GM21717 (cell line): ENCODE measurements around the gene PIP4K2A.

Experiments used
- ATAC-seq: cut with Tn5 transposase; IDR thresholded peaks from one replicate; pipeline ENCODE4 v1.9.1; 2021; ENCODE audit warnings: mild to moderate bottlenecking, moderate library complexity; ENCODE audit not compliant: unreplicated experiment

The PIP4K2A gene

GRCh38 chr10:22604344-22605126 lies 109.8 kb downstream of the PIP4K2A start:
- no peak for ATAC-seq

DNA sequence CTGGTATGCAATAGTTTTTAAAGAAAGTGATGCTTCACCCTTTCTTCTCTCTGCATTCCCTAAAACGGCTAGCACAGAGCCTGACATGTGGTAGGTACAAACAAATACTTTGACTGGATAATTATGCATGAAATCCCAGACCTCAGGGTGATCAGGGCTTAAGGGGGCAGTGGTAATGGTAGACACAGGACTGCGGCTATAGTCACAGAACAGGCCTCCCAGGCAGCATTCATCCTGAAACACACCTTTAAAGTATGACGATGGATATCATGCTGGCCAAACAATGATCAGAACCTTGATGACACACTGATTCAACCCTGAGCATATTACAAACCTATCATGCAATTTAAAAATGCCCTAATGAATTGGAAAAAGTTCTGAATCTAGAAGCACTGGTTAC lies 110.8 kb downstream of the PIP4K2A start:
- no peak for ATAC-seq

DNA sequence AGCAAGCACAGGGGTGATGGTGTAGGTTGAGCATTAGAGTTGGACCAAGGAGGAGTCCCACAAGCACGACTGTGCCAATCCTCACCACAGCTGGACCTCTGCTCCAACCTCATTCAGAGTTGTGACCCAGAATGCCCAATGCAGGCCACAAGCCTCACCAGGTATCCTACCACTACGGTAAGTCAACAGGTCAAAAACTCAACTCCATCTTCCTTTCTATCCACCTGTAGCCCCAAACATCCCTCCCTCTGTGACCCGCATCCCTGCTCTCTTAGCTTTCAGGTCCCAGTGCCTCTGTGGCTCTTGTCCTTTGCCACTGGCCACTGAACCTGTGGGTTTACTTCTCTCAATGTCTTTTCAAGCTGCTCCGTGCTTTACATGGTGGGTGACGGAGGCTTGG lies 112.8 kb downstream of the PIP4K2A start:
- ATAC-seq = no peak

- no peak for ATAC-seq
Observed at GRCh38 chr10:22599636-22600228, 114.6 kb downstream of the PIP4K2A start.

- no peak for ATAC-seq
Observed at GRCh38 chr10:22599048-22599561, 115.3 kb downstream of the PIP4K2A start.

DNA sequence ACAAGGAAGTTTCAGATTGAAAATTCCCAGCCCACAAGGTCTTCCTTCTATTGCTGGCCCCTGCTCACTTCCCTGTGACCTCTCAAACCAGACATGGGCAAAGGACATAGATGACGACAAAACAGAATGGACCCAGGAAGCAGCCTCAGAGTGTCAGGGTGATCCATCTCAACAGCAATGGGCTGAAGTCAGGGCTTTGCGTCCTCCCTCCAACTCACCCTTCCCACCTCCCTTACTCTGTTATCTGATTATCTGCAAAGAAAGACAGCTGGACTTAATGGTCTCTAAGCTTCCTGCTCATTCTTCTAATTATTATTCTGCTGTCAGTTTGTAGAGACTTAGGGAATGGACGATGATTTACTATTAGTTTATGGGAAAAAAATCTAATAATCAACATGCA lies 115.9 kb downstream of the PIP4K2A start:
- ATAC-seq = no peak

- ATAC-seq = peak; percentile 43
Observed at GRCh38 chr10:22597138-22597537, 117.2 kb downstream of the PIP4K2A start.

GRCh38 chr10:22593636-22594198 lies 120.7 kb downstream of the PIP4K2A start:
- no peak for ATAC-seq

DNA sequence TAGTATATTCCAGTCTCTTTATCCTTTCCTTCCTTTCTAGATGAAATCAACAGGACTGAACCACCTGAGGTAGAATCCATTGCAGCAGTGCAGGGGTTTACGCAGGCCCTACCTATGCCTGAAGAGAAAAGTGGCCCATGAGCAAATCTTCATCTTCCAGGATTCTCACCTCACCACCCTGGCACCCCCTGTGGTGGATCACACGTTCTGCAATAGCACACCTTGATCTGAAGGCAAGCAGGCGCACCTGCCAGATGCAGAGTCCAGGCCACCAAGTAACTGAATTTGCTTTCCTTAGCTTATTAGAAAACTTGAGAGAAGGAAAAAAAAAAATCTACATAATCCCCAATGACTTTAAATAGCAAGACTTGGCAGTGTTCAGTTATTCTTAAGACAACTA lies 121.4 kb downstream of the PIP4K2A start:
- ATAC-seq = no peak

DNA sequence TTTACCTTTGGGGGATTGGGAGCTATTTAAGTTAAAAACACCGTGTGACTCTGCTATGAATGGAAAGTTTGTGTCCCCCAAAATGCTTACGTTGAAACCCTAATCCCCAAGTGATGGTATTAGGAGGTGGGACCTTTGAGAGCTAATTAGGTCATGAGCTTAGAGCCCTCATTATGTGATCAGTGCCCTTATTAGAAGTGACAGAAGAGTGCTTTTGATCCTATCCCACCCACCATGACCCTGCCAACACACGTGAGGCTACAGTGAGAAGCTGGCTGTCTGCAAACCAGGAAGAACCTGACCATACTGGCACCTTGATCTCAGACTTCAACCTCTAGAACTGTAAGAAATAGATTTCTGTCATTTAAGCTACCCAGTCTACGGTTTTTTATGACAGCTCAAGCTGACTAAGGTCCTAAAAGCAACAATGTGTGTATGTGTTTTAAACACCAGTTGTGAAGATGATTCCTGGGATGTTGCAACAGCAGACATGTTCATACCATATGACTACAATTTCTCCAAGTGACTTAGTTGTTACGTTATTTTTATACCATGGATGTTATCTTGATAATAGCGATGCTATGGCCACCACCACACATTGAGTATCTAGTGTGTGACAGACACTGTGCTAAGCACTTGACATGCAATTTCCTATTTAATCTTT lies 124.4 kb downstream of the PIP4K2A start:
- ATAC-seq = no peak

DNA sequence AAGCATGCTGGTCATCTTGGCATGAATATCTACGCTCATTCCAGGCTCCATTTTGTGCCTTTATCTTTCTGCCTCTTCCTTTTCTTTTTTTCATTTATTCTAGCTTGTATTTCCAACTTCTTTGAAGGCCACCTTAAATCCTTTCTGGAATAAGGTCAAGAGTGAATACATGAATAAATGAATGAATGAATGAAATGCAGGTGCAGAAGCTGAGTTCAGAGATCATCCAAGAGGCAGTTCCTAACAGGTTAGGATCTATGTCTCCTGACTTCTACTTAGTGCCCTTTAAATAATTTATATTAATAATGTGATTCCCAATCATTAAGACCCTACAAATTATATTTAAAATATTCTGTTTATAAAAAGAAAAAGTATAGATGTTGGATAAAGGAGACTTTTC lies 125.9 kb downstream of the PIP4K2A start:
- ATAC-seq = no peak

DNA sequence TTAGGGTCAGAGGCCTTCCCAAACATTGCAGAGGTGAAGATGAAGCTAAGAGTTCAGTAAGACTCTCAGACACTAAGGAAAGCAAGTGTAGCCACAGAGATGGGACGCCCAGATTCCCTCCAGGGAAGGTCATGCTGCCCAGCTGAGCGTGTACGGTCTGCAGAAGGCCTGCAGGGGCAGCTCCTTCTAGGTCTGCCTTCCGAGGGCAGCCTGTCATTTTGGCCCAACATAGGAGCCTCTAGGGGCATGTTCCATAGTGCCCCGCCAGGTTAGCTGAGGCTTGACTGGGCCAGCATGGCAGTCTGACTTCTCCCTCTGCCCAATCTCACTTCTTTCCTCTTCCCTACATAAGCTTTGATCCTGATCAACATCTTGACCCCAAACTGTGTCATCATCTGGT lies 130.7 kb downstream of the PIP4K2A start:
- no peak for ATAC-seq

DNA sequence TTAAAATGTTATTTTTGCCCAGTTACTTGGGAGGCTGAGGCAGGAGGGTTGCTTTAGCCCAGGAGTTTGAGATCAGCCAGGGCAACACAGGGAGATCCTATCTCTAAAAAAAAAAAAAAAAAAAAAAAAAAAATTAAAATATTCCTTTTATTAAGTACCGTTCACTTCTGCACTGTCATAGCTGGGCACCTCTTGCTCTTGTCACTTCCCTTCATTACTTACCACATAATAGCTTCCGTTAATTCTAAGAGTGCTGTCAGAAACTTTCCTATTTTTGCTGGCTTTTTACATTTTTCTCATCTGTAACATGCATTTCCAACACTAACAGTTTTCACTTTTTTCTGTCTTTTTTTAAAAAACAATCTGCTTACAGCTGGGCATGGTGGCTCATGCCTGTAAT lies 132.9 kb downstream of the PIP4K2A start:
- no peak for ATAC-seq

- no peak for ATAC-seq
Observed at GRCh38 chr10:22580711-22581110, 133.7 kb downstream of the PIP4K2A start.

GRCh38 chr10:22579826-22580225 lies 134.6 kb downstream of the PIP4K2A start:
- ATAC-seq = no peak

DNA sequence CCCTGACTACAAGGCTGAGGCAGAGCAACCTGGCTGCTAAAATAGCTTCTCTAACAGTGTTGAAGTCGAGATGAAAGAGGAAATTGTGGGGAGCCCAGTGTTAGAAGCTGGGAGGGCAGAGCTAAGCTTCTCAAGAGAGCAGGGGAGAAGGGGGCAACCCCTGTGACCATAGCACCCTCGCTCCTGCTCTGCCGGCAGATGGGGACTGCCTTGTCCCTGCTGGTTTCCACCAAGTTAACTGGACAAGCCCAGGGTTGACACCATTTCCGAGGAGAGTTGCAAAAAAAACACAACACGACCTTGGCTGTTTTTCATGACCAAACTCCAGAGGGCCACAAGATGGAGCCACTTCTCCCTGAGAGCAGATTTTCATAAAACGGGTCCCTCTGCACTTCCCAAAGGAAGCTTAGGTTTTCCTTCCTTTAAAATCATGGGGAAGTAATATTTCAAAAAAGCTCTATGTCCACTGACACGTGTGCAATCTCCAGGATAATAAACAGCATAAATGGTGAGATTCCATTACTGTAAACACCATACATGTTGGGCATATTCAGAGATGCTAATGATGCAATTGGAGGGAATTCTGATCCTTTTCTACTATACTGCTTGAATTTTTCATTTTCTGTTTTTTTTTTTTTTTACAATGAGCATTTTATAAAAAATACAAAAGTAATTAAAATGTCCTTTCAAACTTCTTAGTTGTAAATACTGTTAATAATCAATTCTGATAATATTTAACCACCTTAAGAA lies 140.4 kb downstream of the PIP4K2A start:
- ATAC-seq = no peak

- no peak for ATAC-seq
Observed at GRCh38 chr10:22570733-22571430, 143.5 kb downstream of the PIP4K2A start.

GRCh38 chr10:22570234-22570633 lies 144.1 kb downstream of the PIP4K2A start:
- no peak for ATAC-seq

DNA sequence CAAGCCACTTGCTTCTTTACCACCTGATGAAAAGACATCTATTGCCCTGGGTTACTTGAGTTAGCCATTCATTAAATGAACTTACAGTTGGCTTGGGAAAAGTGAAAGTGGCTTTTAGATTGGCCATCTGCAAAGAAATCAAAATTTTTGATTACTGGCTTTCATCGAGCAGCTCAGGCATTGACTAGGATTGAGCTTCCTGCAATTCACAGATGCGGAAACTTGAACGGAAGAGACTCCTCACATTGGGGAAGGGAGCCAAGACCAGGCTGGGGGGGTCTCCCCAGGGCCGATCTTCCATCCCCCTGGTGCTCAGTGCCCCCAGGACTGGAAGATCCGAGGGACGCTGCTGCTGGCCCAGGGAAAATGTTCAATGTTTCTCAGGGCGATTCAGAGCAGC lies 145.4 kb downstream of the PIP4K2A start:
- ATAC-seq = no peak

DNA sequence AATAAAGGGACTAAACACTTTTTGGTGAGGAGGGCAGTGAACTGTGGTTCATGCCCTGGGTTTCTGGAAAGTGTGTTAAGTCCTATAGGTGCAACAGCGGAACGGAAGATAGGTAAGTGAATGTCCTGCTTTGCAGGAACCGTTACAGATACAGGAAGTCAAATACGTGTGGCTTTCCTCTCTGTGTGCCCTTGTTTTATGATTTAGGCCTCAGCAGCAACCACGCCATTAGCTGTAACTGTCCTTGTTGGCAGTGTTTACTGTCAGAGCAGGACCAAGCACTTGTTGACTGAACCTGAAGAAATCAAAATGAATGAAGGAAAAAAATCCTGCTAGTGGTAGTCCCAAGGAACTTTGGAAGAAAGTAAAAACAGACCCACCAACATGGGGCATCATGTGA lies 150.3 kb downstream of the PIP4K2A start:
- no peak for ATAC-seq
